ENCODE data around the gene ABO. TPM values are rescaled to one million over a fixed set of nuclear protein-coding genes. Genes with fewer than 3 reads are reported as not detected.
"Not testable (repeated sequence)": the region's sequence is repeated elsewhere in the genome, so short reads cannot be mapped to it uniquely, and the experiment has no call there.

ABO gene
- total and polyA plus RNA-seq, 9 donors: 0.13 to 8.1 (median 2.9) TPM

- Histone ChIP-seq H3K27ac (ENCODE audit: low read length) (no peak overlapping the region), H3K4me3 (ENCODE audit: low read length) (no peak overlapping the region), H3K27me3 (ENCODE audit: control insufficient read depth, insufficient read depth, low read length) (peaks cover 4% of the 10 kb centered on the region), H3K4me1 (ENCODE audit: control insufficient read depth, insufficient read depth, low read length) (peaks cover 27% of the 10 kb centered on the region), H3K9me3 (replicated peaks; ENCODE audit: control insufficient read depth, low read depth, low read length) (no peaks in the 10 kb centered on the region), H3K36me3 (ENCODE audit: control insufficient read depth, insufficient read depth, low read length) (no peaks in the 10 kb centered on the region)
- no peak for DNase-seq
- 83% methylated on average over 2 of the region's 11 CpGs for WGBS (ENCODE audit: insufficient coverage)
Observed at GRCh38 chr9:133235549-133236222, 39.3 kb downstream of the ABO start.

GRCh38 chr9:133234577-133235322 lies 40.3 kb downstream of the ABO start:
- Histone ChIP-seq H3K9me3 (replicated peaks; ENCODE audit: control insufficient read depth, low read depth, low read length) (no peaks in the 10 kb centered on the region), H3K36me3 (ENCODE audit: control insufficient read depth, insufficient read depth, low read length) (no peaks in the 10 kb centered on the region), H3K27ac (ENCODE audit: low read length) (peak overlapping the region; percentile 75), H3K27me3 (ENCODE audit: control insufficient read depth, insufficient read depth, low read length) (peaks cover 3% of the 10 kb centered on the region), H3K4me1 (ENCODE audit: control insufficient read depth, insufficient read depth, low read length) (peaks cover 27% of the 10 kb centered on the region), H3K4me3 (ENCODE audit: low read length) (no peak overlapping the region)
- 92% methylated on average over 23 of the region's 31 CpGs for WGBS (ENCODE audit: insufficient coverage)
- no peak for DNase-seq

GRCh38 chr9:133233681-133234432 lies 41.1 kb downstream of the ABO start:
- peak overlapping the region; percentile 75 for H3K27ac ChIP-seq (ENCODE audit: low read length)
- DNase-seq: peak; percentile 34
- 75% methylated on average over 26 of the region's 32 CpGs for WGBS (ENCODE audit: insufficient coverage)

GRCh38 chr9:133231934-133232568 lies 43.0 kb downstream of the ABO start:
- not testable (repeated sequence) for H3K9me3 ChIP-seq (replicated peaks; ENCODE audit: control insufficient read depth, low read depth, low read length); H3K36me3 ChIP-seq (ENCODE audit: control insufficient read depth, insufficient read depth, low read length); H3K4me1 ChIP-seq (ENCODE audit: control insufficient read depth, insufficient read depth, low read length); H3K27ac ChIP-seq (ENCODE audit: low read length); H3K4me3 ChIP-seq (ENCODE audit: low read length); H3K27me3 ChIP-seq (ENCODE audit: control insufficient read depth, insufficient read depth, low read length); DNase-seq
- 83% methylated on average over 17 of the region's 24 CpGs for WGBS (ENCODE audit: insufficient coverage)

More at GRCh38 chr9:133233681-133234432, 41.1 kb downstream of the ABO start:
- Histone ChIP-seq H3K27me3 (ENCODE audit: control insufficient read depth, insufficient read depth, low read length) (no peaks in the 10 kb centered on the region), H3K36me3 (ENCODE audit: control insufficient read depth, insufficient read depth, low read length) (no peaks in the 10 kb centered on the region), H3K4me3 (ENCODE audit: low read length) (no peak overlapping the region), H3K9me3 (replicated peaks; ENCODE audit: control insufficient read depth, low read depth, low read length) (no peaks in the 10 kb centered on the region), H3K4me1 (ENCODE audit: control insufficient read depth, insufficient read depth, low read length) (peaks cover 21% of the 10 kb centered on the region)

- H3K27ac ChIP-seq (ENCODE audit: low read length); H3K36me3 ChIP-seq (ENCODE audit: control insufficient read depth, insufficient read depth, low read length); H3K27me3 ChIP-seq (ENCODE audit: control insufficient read depth, insufficient read depth, low read length); H3K4me1 ChIP-seq (ENCODE audit: control insufficient read depth, insufficient read depth, low read length); H3K9me3 ChIP-seq (replicated peaks; ENCODE audit: control insufficient read depth, low read depth, low read length); DNase-seq; H3K4me3 ChIP-seq (ENCODE audit: low read length): not testable (repeated sequence)
- 92% methylated on average over 2 of the region's 7 CpGs for WGBS (ENCODE audit: insufficient coverage)
Observed at GRCh38 chr9:133230514-133230913, 44.5 kb downstream of the ABO start.

GRCh38 chr9:133230093-133230492 lies 44.9 kb downstream of the ABO start:
- Histone ChIP-seq H3K9me3 (replicated peaks; ENCODE audit: control insufficient read depth, low read depth, low read length) (no peaks in the 10 kb centered on the region), H3K27ac (ENCODE audit: low read length) (no peak overlapping the region), H3K4me3 (ENCODE audit: low read length) (no peak overlapping the region), H3K4me1 (ENCODE audit: control insufficient read depth, insufficient read depth, low read length) (no peaks in the 10 kb centered on the region), H3K36me3 (ENCODE audit: control insufficient read depth, insufficient read depth, low read length) (no peaks in the 10 kb centered on the region), H3K27me3 (ENCODE audit: control insufficient read depth, insufficient read depth, low read length) (no peaks in the 10 kb centered on the region)
- DNase-seq: no peak
- WGBS (ENCODE audit: insufficient coverage): 74% methylated on average over 3 of the region's 5 CpGs

- not testable (repeated sequence) for H3K36me3 ChIP-seq (ENCODE audit: control insufficient read depth, insufficient read depth, low read length); DNase-seq; H3K27me3 ChIP-seq (ENCODE audit: control insufficient read depth, insufficient read depth, low read length); H3K4me3 ChIP-seq (ENCODE audit: low read length); H3K9me3 ChIP-seq (replicated peaks; ENCODE audit: control insufficient read depth, low read depth, low read length); H3K4me1 ChIP-seq (ENCODE audit: control insufficient read depth, insufficient read depth, low read length); H3K27ac ChIP-seq (ENCODE audit: low read length)
- WGBS (ENCODE audit: insufficient coverage): 45% methylated on average over 3 of the region's 22 CpGs
Observed at GRCh38 chr9:133228474-133229193, 46.4 kb downstream of the ABO start.

GRCh38 chr9:133227996-133228395 lies 47.0 kb downstream of the ABO start:
- H3K9me3 ChIP-seq (replicated peaks; ENCODE audit: control insufficient read depth, low read depth, low read length); H3K4me3 ChIP-seq (ENCODE audit: low read length); H3K36me3 ChIP-seq (ENCODE audit: control insufficient read depth, insufficient read depth, low read length); H3K4me1 ChIP-seq (ENCODE audit: control insufficient read depth, insufficient read depth, low read length); DNase-seq; H3K27ac ChIP-seq (ENCODE audit: low read length); H3K27me3 ChIP-seq (ENCODE audit: control insufficient read depth, insufficient read depth, low read length): not testable (repeated sequence)
- WGBS (ENCODE audit: insufficient coverage): 84% methylated on average over 4 of the region's 8 CpGs

- H3K36me3 ChIP-seq (ENCODE audit: control insufficient read depth, insufficient read depth, low read length): no peaks in the 10 kb centered on the region
- no peaks in the 10 kb centered on the region for H3K27me3 ChIP-seq (ENCODE audit: control insufficient read depth, insufficient read depth, low read length)
- 75% methylated on average over 8 of the region's 11 CpGs for WGBS (ENCODE audit: insufficient coverage)
- no peak overlapping the region for H3K27ac ChIP-seq (ENCODE audit: low read length)
- H3K4me1 ChIP-seq (ENCODE audit: control insufficient read depth, insufficient read depth, low read length): no peaks in the 10 kb centered on the region
- no peaks in the 10 kb centered on the region for H3K9me3 ChIP-seq (replicated peaks; ENCODE audit: control insufficient read depth, low read depth, low read length)
- no peak overlapping the region for H3K4me3 ChIP-seq (ENCODE audit: low read length)
- no peak for DNase-seq
Observed at GRCh38 chr9:133227242-133227860, 47.6 kb downstream of the ABO start.
